OCI-M2 (cell line): ENCODE data around the gene CCDC97.
"Not testable (repeated sequence)": the region's sequence is repeated elsewhere in the genome, so short reads cannot be mapped to it uniquely, and the experiment has no call there.

Experiments
- DNase-seq: peaks from one replicate; lab custom pipeline; 2025; ENCODE audit not compliant: unreplicated experiment; lab: John Stamatoyannopoulos, UW

The CCDC97 gene

GRCh38 chr19:41332468-41332867 lies 22.5 kb downstream of the CCDC97 start:
- DNase-seq, result no peak

GRCh38 chr19:41334793-41335192 lies 24.8 kb downstream of the CCDC97 start:
- DNase-seq, result no peak

GRCh38 chr19:41335467-41335866 lies 25.5 kb downstream of the CCDC97 start:
- DNase-seq, result no peak

DNA sequence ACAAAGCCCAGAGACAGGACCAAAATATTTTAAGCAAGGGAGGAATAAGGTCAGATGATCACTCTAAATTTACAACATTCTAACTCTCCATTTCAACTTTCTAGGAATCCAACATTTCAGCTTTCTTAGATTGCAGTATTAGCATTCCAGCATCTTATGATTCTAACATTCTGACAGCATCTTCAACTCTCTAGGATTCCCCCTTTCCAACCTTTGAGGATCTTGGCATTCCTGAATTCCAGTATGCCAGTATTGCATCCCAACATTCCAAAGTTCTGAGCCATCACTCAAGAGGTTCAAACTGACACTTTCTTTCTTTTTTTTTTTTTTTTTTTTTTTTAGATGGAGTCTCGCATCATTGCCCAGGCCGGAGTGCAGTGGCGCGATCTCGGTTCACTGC lies 30.0 kb downstream of the CCDC97 start:
- no peak for DNase-seq

DNA sequence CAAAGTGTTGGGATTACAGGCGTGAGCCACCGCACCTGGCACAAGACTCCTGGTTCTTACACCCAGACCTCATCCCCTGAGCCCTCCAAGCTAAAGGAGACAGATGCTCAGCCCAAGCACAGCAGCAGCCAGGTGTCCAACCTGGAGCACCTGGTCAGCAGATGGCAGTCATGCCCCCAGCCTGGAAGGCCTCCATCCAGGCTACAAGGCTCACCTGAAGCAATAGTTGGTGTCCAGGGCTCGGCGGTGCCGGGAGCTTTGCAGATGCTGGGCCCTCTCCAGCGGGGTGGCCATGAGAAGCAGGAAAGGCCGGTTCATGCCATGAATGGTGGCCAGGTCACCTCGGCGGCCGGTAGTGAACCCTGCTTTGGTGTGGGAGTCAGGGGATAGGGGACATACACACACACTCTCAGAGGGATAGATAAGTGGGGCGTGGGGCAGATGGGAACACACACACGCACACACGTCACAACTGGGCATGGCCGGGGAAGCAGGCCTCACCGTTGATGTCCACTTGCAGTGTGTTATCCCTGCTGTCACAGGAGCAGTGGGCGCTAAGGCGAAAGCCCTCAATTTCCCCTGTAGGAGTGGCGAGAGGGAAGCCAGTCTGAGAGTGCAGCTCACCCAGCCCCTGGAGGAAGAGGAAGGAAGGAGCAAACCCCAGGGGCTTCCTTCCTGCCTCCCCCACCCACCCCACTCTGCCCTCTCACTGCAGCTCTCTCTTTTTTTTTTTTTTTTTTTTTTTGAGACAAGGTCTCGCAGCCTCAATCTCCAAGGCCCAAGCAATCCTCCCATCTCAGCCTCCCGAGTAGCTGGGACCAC lies 31.9 kb downstream of the CCDC97 start:
- no peak for DNase-seq

DNA sequence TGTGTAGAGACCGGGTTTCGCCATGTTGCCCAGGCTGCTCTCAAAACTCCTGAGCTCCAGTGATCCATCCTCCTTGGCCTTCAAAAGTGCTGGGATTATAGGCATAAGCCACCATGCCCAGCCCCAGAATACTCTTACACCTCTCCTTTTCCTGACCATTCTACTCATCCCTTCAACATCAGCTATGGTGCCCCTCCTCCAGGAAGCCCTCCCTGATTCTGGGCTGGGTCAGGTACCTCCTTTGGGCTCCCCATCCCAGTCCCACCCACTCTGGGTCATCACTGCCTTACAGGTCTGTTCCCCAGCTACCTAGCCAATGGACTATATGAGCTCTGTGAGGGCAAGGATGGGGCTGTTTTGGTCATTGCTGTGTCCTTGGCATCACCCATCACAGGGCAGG lies 34.2 kb downstream of the CCDC97 start:
- DNase-seq, result no peak

DNA sequence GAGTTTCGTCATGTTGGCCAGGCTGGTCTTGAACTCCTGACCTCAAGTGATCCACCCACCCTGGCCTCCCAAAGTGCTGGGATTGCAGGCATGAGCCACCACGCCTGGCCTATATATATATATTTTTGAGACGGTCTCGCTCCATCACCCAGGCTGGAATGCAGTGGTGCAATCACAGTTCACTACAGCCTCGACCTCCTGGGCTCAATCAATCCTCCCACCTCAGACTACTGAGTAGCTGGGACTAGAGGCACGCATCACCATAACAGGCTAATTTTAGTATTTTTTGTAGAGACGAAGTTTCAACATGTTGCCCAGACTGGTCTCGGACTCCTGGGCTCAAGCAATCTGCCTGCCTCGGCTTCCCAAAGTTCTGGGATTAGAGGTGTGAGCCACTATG lies 36.9 kb downstream of the CCDC97 start:
- not testable (repeated sequence) for DNase-seq

DNA sequence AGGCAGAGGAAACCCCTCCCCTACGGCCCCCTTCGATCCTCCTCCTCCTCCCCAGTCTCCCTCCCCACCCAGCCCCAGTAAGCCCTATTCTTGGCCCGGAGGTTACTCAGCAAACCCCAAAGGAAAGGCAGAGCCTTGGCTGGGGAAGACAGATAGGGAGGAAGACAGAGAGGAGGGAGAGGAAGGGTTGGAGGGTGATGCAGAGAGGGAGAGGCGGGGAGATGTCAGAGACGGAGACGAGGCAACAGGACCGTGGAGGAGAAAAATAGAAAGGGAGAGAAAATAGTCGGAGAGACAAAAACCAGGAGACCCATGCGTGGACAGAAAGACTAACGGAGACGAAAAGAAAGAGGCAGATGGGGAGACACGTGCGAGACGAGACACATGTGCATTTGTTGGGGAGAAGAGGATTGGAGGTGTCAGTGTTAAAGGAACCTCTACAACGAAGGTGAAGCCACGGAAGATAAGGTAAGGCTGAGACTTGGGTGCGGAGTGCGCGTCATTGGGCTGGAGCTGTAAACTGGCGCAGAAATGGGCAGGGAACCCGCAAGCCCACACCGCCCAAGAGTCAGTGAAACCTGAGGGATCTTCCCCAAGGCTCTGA lies 40.9 kb downstream of the CCDC97 start:
- DNase-seq, result no peak

GRCh38 chr19:41351339-41352245 lies 41.6 kb downstream of the CCDC97 start:
- DNase-seq, result no peak

DNA sequence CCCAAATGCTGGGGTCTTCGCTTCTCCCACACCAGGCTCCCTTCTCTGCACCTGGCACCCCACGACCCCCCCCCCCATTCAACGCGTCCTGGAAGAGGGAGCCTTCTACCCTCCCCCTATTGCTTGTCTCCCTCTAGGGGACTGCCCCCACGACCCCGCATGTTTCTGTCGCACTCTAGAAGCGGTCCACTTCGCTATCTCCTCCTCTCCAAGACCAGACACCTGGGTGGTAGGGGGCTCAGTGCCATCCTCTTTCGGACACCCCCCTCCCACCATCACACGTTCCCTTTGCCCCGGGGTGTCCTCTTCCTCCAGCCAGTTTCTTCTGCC lies 42.3 kb downstream of the CCDC97 start:
- no peak for DNase-seq

DNA sequence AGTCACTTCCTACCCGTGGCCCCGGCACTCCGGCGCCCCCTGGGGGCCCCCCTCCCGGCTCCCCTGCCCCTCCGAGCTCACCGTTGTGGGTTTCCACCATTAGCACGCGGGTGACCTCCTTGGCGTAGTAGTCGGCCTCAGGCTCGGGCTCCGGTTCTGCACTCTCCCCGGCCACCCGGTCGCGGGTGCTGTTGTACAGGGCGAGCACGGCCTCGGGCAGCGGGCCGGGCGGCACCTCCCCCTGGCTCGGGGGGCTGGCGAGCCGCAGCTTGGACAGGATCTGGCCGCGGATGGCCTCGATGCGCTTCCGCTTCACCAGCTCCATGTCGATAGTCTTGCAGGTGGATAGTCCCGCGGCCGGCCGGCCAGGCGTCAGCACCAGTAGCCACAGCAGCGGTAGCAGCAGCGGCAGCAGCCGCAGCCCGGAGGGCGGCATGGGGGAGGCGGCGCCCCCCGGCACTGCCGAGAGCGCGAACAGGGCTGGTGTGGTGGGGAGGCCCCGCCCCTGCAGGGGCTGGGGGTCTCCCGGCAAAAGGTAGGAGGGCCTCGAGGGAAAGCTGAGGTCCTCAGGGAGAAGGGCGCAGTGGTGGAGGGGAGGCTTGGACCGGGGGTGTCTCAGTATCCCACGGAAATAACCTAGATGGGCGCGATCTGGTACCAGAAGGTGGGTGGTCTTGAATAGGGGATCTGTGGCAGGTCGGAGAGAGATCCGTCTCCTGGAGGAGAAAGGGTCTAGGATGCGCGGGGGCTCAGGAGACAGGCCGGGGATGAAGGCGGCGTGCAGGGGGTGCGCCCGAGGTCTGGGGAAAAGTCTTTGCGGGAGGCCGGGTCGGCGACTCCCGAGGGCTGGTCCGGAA lies 42.9 kb downstream of the CCDC97 start:
- DNase-seq, result no peak

- no peak for DNase-seq
Observed at GRCh38 chr19:41353466-41354342, 43.7 kb downstream of the CCDC97 start, which contains the start of gene TGFB1. TSS of gene TGFB1 (minus strand) at chr19:41353922. CDS start at chr19:41353044, 878 bp downstream.

GRCh38 chr19:41354343-41354953 lies 44.5 kb downstream of the CCDC97 start:
- no peak for DNase-seq

GRCh38 chr19:41355035-41355434 lies 45.1 kb downstream of the CCDC97 start:
- no peak for DNase-seq

DNA sequence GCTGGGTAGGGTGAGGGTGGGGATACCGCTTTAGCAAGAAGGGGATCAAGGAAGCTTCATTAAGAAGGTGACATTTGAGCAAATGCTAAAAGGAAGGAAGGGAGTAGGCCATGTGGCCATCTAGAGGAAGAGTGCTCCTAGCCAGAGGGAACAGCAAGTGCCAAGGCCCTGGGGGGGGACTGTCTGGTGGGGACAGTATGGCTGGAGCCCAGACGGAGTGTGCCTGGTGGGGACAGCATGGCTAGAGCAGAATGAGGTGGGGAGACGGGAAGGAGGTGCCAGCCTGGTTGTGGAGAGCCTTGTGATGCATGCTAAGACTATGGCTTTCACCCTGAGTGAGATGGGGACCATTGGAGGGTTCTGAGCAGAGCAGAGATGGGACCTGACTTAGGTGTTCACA lies 45.8 kb downstream of the CCDC97 start:
- DNase-seq, result no peak

- DNase-seq, result no peak
Observed at GRCh38 chr19:41356984-41357739, 47.2 kb downstream of the CCDC97 start.

DNA sequence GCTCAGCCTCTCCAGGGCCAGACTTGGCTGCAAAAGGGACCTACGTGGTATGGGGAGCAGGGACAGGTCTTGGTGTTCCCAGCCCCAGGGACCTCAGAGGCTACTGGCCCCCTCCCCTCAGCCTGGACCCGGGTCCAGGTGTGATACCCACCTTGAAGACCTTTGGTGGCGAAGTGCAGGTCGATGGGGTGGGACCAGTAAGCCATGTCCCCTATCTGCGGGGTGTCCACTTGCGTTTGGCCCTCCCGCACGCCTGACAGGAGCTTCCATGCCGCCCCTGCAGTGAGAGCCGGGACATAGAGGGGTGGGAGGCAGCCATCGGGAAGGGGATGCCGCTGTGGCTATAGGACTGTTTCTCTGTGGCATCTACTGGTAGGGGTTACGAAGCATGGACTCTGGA lies 47.8 kb downstream of the CCDC97 start:
- DNase-seq, result no peak

DNA sequence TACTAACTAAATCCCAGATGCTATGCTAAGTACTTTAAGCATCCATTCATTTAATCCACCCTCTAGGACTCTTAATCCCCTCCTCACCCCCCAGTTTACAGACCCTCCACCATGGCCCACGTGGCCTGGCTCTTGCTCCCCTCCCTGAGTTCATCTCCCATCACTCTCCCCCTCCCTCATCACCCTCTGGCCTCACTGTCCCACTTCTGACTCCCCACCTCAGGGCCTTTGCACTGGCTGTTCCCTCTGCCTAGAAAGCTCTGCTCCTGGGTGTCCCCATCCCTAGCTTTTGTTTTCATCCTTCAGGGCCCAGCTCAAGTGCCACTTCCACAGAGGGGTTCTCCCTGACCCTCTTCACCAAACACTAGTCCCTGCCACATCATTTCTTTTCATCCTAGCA lies 49.8 kb downstream of the CCDC97 start:
- no peak for DNase-seq
